ENCODE data around the gene SCEL.

SCEL gene

GRCh38 chr13:77528414-77528813, 7.1 kb upstream of the SCEL start (continued):
- TF ChIP-seq ZNF621 (tag by site-specific recombination; IDR thresholded peaks at IDR 0.05) (no peak), ZNF398 (tag by site-specific recombination; IDR thresholded peaks at IDR 0.05) (no peak), ZNF837 (tag by site-specific recombination; IDR thresholded peaks at IDR 0.05) (no peak), ZNF843 (tag by site-specific recombination; IDR thresholded peaks at IDR 0.05) (no peak), ZNF530 (tag by site-specific recombination; IDR thresholded peaks at IDR 0.05; ENCODE audit: low read depth) (no peak), ZNF513 (tag by site-specific recombination; IDR thresholded peaks at IDR 0.05) (no peak), ZNF654 (tag by site-specific recombination; IDR thresholded peaks at IDR 0.05; ENCODE audit: low read depth) (no peak), KLF8 (tag by site-specific recombination; IDR thresholded peaks at IDR 0.05) (no peak)

GRCh38 chr13:77528834-77529500, 6.5 kb upstream of the SCEL start:
- ChIA-PET POLR2A (no interaction called here), CTCF (interaction anchor here (0.8 kb wide), 1 partner anchor 36 kb away, joined by 6 read pairs; no protein-coding TSS in a partner anchor)
- Histone ChIP-seq H3K4me1 (ENCODE audit: control insufficient read depth, insufficient read depth, low read length) (no peaks in the 10 kb centered on the region), H3K36me3 (ENCODE audit: control insufficient read depth in 2 of 2, insufficient read depth in 1 of 2, low read length in 2 of 2) (no peaks in the 10 kb centered on the region), H3K4me3 (ENCODE audit: low read depth, low read length) (no peak overlapping the region), H3K27ac (ENCODE audit: extremely low read depth, low read depth, low read length) (no peak overlapping the region), H3K9me3 (ENCODE audit: control insufficient read depth, insufficient read depth, low read depth, low read length) (no peaks in the 10 kb centered on the region)
- TF ChIP-seq KLF9 (tag by site-specific recombination; IDR thresholded peaks at IDR 0.05; ENCODE audit: low read depth) (no peak), ZNF488 (tag by site-specific recombination; IDR thresholded peaks at IDR 0.05) (no peak), ZNF530 (tag by site-specific recombination; IDR thresholded peaks at IDR 0.05; ENCODE audit: low read depth) (no peak), ZNF623 (tag by site-specific recombination; IDR thresholded peaks at IDR 0.05) (no peak), OSR2 (tag by site-specific recombination; IDR thresholded peaks at IDR 0.05) (no peak), ZNF169 (tag by site-specific recombination; IDR thresholded peaks at IDR 0.05) (no peak), ATF2 (tag by site-specific recombination; IDR thresholded peaks at IDR 0.05; ENCODE audit: low read depth) (no peak), ZNF114 (tag by site-specific recombination; IDR thresholded peaks at IDR 0.05) (no peak), KLF7 (tag by site-specific recombination; IDR thresholded peaks at IDR 0.05; ENCODE audit: borderline replicate concordance) (no peak), YY2 (tag by site-specific recombination; IDR thresholded peaks at IDR 0.05) (no peak), ZNF184 (tag by site-specific recombination; IDR thresholded peaks at IDR 0.05) (no peak), ZNF335 (tag by site-specific recombination; conservative IDR thresholded peaks at IDR 0.05) (no peak), ZSCAN18 (tag by site-specific recombination; IDR thresholded peaks at IDR 0.05) (no peak), ZNF26 (tag by site-specific recombination; IDR thresholded peaks at IDR 0.05) (no peak), PRDM4 (tag by site-specific recombination; IDR thresholded peaks at IDR 0.05) (no peak), ZNF112 (tag by site-specific recombination; IDR thresholded peaks at IDR 0.05) (no peak), ZNF610 (tag by site-specific recombination; IDR thresholded peaks at IDR 0.05; ENCODE audit: borderline replicate concordance) (no peak), ZNF660 (tag by site-specific recombination; IDR thresholded peaks at IDR 0.05) (no peak)
